ENCODE results near the gene TNFSF8. TPM values are rescaled to one million over a fixed set of nuclear protein-coding genes. Genes with fewer than 3 reads are reported as not detected.

TNFSF8 gene
- total RNA-seq, 6 experiments from 2014 or later: not detected

DNA sequence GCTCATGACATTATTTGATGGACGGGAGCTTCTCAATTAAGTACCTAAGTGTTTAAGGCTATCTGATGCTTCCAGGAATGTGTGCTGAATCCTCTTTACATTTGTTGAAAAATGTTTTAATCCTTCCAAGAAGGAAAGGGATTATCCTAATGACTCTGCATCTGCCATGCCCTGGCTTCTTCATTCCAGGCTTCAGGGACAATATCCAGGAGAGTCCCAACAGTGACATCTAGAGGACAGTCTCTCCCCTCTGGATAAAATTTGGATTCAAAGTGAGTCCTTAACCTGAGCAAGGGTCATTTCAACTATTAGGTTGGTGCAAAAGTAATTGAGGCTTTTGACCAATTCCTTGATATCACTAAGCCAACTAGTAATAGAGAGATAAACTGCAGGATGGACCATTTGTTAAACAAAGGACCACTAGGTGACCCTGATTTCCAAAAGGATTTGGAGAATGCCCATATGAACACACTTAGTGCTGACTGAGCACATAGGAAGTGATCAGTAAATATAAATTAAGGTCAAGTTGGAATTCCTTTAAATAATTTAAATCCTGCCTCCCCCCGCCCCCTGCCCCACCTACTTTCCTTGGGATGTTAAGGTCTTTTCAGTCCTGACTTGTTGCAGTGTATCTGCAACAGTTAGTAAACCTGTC is 19.1 kb downstream of the TNFSF8 start:
- Mint-ChIP-seq H3K4me1 (ENCODE audit: low read depth) (peaks cover 48% of the 10 kb centered on the region), H3K4me3 (no peak overlapping the region), H3K9me3 (no peaks in the 10 kb centered on the region), H3K36me3 (ENCODE audit: low read depth) (no peaks in the 10 kb centered on the region), H3K27ac (peak overlapping the region; percentile 62; the same call in 1 of the 2 replicates), H3K27me3 (ENCODE audit: insufficient read depth) (peaks cover 27% of the 10 kb centered on the region)
- DNase-seq: peak; percentile 56
- TF ChIP-seq, protein P1, sequence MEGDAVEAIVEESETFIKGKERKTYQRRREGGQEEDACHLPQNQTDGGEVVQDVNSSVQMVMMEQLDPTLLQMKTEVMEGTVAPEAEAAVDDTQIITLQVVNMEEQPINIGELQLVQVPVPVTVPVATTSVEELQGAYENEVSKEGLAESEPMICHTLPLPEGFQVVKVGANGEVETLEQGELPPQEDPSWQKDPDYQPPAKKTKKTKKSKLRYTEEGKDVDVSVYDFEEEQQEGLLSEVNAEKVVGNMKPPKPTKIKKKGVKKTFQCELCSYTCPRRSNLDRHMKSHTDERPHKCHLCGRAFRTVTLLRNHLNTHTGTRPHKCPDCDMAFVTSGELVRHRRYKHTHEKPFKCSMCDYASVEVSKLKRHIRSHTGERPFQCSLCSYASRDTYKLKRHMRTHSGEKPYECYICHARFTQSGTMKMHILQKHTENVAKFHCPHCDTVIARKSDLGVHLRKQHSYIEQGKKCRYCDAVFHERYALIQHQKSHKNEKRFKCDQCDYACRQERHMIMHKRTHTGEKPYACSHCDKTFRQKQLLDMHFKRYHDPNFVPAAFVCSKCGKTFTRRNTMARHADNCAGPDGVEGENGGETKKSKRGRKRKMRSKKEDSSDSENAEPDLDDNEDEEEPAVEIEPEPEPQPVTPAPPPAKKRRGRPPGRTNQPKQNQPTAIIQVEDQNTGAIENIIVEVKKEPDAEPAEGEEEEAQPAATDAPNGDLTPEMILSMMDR (IDR thresholded peaks at IDR 0.05): peak; percentile 86

DNA sequence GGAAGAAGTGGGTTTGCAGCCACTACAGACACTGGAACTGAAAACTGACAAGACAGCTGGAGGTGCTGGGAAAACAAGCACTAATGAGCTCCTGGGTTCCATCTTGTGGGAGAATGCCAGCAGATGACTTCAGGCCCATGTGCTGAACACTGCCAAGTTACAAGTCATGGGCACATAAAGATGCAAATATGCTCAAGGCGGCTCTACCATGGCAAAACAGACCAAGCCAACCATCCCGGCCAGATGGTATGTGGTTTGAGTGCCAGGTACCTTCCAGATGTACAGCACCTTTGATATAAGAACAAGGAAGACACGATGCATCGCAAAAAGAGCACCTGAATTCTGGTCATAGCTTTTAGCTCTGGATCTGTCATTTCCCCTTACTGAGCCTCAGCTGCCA is 19.9 kb downstream of the TNFSF8 start:
- DNase-seq: no peak
- H3K27ac Mint-ChIP-seq: peak overlapping the region; percentile 62
- TF ChIP-seq, protein P1 (IDR thresholded peaks at IDR 0.05): no peak
- H3K4me1 Mint-ChIP-seq (ENCODE audit: low read depth): peaks cover 48% of the 10 kb centered on the region
- no peak overlapping the region for H3K4me3 Mint-ChIP-seq
- H3K36me3 Mint-ChIP-seq (ENCODE audit: low read depth): no peaks in the 10 kb centered on the region
- H3K27me3 Mint-ChIP-seq (ENCODE audit: insufficient read depth): peaks cover 27% of the 10 kb centered on the region
- no peaks in the 10 kb centered on the region for H3K9me3 Mint-ChIP-seq

DNA sequence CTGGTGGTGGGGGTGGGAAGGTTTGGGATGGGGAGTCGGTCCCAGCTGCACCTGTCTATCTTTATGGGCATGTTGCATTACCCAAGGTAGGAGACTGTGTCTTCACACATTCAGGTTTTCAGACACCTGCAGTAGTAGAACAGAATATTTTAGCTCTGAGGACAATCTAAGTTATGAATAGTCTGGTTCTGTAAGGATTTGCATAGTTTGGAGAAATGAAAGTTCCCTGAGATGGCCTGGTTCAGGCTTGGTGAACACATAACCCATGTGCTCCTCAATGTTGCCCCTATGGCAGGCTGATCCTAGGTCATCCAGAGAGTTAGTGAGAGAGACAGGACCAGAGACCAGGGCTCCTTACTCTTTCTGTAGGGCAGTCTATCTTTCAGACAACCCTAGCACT is 20.7 kb downstream of the TNFSF8 start:
- Mint-ChIP-seq H3K36me3 (ENCODE audit: low read depth) (no peaks in the 10 kb centered on the region), H3K4me1 (ENCODE audit: low read depth) (peaks cover 48% of the 10 kb centered on the region), H3K9me3 (no peaks in the 10 kb centered on the region), H3K27me3 (ENCODE audit: insufficient read depth) (peaks cover 22% of the 10 kb centered on the region), H3K4me3 (no peak overlapping the region), H3K27ac (no peak overlapping the region)
- DNase-seq: no peak
- TF ChIP-seq, protein P1 (IDR thresholded peaks at IDR 0.05): no peak

DNA sequence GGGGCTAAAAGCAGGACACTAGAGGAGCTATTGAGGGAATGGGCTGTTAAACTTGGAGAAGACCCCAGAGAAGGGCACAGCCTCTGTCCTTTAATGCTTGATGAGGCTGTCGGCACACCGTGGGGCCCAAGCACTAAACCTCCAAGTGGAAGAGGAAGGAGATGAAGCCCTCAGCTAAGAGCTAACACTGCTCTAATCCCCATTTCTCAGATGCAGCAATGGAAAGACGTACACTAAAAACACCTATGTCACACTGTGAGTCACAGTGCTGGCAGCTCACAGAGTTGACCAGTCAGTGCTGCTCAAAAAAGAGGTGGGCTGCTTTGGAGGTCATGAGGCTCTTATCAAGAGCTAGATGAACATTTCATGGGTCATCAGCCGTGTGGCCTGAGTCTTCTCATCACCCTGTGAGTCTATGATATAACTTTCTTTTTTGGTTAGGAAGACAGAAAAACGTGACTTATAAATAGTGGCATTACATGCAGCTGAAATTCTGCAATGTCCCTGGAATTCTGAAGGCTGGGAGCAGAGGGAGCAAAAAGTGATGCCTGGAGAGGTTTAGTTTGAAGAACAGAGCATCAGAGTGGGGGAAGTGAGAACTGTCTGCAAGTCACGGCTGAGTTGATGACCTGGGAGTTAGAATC is 21.5 kb downstream of the TNFSF8 start:
- TF ChIP-seq, protein P1 (IDR thresholded peaks at IDR 0.05): no peak
- peak; percentile 49 for DNase-seq
- Mint-ChIP-seq H3K4me1 (ENCODE audit: low read depth) (peaks cover 48% of the 10 kb centered on the region), H3K4me3 (peak overlapping the region; percentile 2; the same call in 1 of the 2 replicates), H3K9me3 (no peaks in the 10 kb centered on the region), H3K27me3 (ENCODE audit: insufficient read depth) (peaks cover 19% of the 10 kb centered on the region), H3K27ac (peak overlapping the region; percentile 63), H3K36me3 (ENCODE audit: low read depth) (no peaks in the 10 kb centered on the region)

DNA sequence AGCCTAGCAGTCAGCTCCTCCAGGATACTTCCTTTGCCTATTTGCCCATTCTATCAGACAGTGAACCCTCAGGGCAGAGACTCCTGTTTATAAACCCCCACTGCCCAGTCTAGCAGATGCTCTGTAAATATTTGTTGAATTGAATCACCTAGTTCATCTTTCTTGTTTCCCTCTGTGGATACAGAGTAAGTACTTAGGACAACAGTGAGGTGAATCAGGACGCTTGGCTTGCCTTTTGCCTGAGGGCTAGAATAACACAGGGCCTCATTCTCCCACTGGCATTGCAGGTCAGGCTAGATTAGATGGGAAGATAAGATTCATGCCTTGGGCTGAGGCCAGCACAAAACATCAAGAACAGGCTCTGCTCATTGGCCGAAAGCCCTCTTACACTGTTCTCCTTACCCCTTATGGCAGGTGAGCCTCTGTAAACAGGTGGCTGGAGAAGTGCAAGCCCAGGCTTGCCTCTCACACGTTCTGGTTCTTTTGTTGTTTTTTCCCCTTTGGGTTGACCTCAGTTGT is 22.2 kb downstream of the TNFSF8 start:
- peak; percentile 95 for DNase-seq
- no peaks in the 10 kb centered on the region for H3K9me3 Mint-ChIP-seq
- H3K4me1 Mint-ChIP-seq (ENCODE audit: low read depth): peaks cover 48% of the 10 kb centered on the region

More for the DNA sequence above, 22.2 kb downstream of the TNFSF8 start:
- Mint-ChIP-seq H3K4me3 (no peak overlapping the region), H3K27me3 (ENCODE audit: insufficient read depth) (peaks cover 13% of the 10 kb centered on the region; the same call in 1 of the 2 replicates), H3K27ac (peak overlapping the region; percentile 63; the same call in 1 of the 2 replicates), H3K36me3 (ENCODE audit: low read depth) (no peaks in the 10 kb centered on the region)
- TF ChIP-seq, protein P1 (IDR thresholded peaks at IDR 0.05): no peak

Data from HFFc6 (cell line).